Astrocyte (in vitro differentiated cells and primary cell): ENCODE results near the gene DRC7. TPM values are rescaled to one million over a fixed set of nuclear protein-coding genes. Genes with fewer than 3 reads are reported as not detected.

Experiments
- DNase-seq: peaks from one replicate; pipeline ENCODE4 v3.0.0-alpha.2; 2010; ENCODE audit warnings: low read depth
- FAIRE-seq: peaks from 2 replicates; lab custom pipeline; 2011; peaks lifted over from hg19 to GRCh38; lab: Jason Lieb, UNC
- H2AFZ ChIP-seq: 2 replicates; pipeline ENCODE4 v1.6.0; 2012; ENCODE audit warnings: low read depth, low read length, inconsistent platforms
- H3K27ac ChIP-seq: 2 replicates; pipeline ENCODE4 v1.5.1; 2011; ENCODE audit warnings: low read depth, low read length, inconsistent platforms
- H3K27me3 ChIP-seq: 2 replicates; pipeline ENCODE4 v1.6.0; 2011; ENCODE audit warnings: low read length, inconsistent platforms; ENCODE audit not compliant: insufficient read depth
- H3K36me3 ChIP-seq: 2 replicates; pipeline ENCODE4 v1.5.1; 2011; ENCODE audit warnings: low read length, inconsistent platforms; ENCODE audit not compliant: insufficient read depth
- H3K4me1 ChIP-seq: 2 replicates; pipeline ENCODE4 v1.5.1; 2011; ENCODE audit warnings: low read length, inconsistent platforms; ENCODE audit not compliant: insufficient read depth
- H3K4me2 ChIP-seq: 2 replicates; pipeline ENCODE4 v1.6.0; 2012; ENCODE audit warnings: low read length, inconsistent platforms
- H3K4me3 ChIP-seq: 2 replicates; pipeline ENCODE4 v1.5.1; 2011; ENCODE audit warnings: low read depth, mild to moderate bottlenecking, low read length, inconsistent platforms; ENCODE audit not compliant: insufficient read depth
- H3K79me2 ChIP-seq: 2 replicates; pipeline ENCODE4 v1.6.0; 2012; ENCODE audit warnings: mild to moderate bottlenecking, low read length, inconsistent platforms; ENCODE audit not compliant: insufficient read depth
- H3K9ac ChIP-seq: 2 replicates; pipeline ENCODE4 v1.6.0; 2012; ENCODE audit warnings: mild to moderate bottlenecking, low read length, inconsistent platforms
- H3K9me3 ChIP-seq: 2 replicates; pipeline ENCODE4 v1.5.1; 2012; ENCODE audit warnings: low read depth, mild to moderate bottlenecking, low read length, inconsistent platforms; ENCODE audit not compliant: insufficient read depth
- H4K20me1 ChIP-seq: 2 replicates; pipeline ENCODE4 v1.6.0; 2012; ENCODE audit warnings: low read length, inconsistent platforms; ENCODE audit not compliant: insufficient read depth
- H3K27ac Mint-ChIP-seq: one replicate; pipeline ENCODE4 v1.8.0; 2021; ENCODE audit warnings: mild to moderate bottlenecking, mixed read lengths; ENCODE audit not compliant: unreplicated experiment
- H3K27me3 Mint-ChIP-seq: one replicate; pipeline ENCODE4 v1.8.0; 2021; ENCODE audit warnings: low read depth, mixed read lengths; ENCODE audit not compliant: unreplicated experiment
- H3K36me3 Mint-ChIP-seq: one replicate; pipeline ENCODE4 v1.8.0; 2021; ENCODE audit warnings: low read depth, mixed read lengths; ENCODE audit not compliant: unreplicated experiment
- H3K4me1 Mint-ChIP-seq: one replicate; pipeline ENCODE4 v1.8.0; 2021; ENCODE audit warnings: low read depth, mixed read lengths; ENCODE audit not compliant: unreplicated experiment
- H3K4me3 Mint-ChIP-seq: one replicate; pipeline ENCODE4 v1.8.0; 2021; ENCODE audit warnings: mild to moderate bottlenecking, moderate library complexity, mixed read lengths; ENCODE audit not compliant: unreplicated experiment
- H3K9me3 Mint-ChIP-seq: one replicate; pipeline ENCODE4 v1.8.0; 2021; ENCODE audit warnings: mild to moderate bottlenecking, mixed read lengths; ENCODE audit not compliant: unreplicated experiment
- EZH2 ChIP-seq: IDR thresholded peaks from 2 replicates; pipeline ENCODE4 v1.6.1; 2012; ENCODE audit warnings: mild to moderate bottlenecking, low read length, inconsistent platforms; ENCODE audit not compliant: insufficient read depth
- total RNA-seq: library from RNA; stranded (reverse); gene quantifications from 2 replicates; pipeline ENCODE4 v1.2.1, GENCODE V29; 2021
- TF ChIP-seq, protein P1 (sequence below): IDR thresholded peaks from 2 replicates; pipeline ENCODE4 v1.5.1; 2011; ENCODE audit warnings: low read depth, mild to moderate bottlenecking, inconsistent platforms, low read length, moderate library complexity; ENCODE audit not compliant: insufficient read depth

The DRC7 gene
- total RNA-seq, 1 donor from 2014 or later: not detected

DNA sequence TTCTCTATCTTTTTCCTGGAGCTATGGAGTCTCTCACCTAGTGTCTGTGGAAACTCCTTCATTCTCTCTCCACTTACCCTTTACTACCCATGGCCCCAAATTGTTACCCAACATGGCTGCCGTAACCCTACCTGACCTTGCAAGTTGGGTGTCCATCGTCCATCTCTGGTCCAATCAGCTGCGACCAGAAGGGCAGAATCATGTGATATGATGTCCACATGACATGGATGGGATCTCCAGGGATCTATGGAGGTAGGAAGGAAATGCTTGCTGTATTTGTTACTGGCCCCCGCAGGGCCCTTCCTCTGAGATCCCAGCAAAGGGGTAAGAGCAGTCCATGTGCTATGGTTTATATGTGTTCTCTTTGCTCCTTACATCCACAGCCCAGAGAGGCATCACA is 8.0 kb upstream of the DRC7 start:
- no peak overlapping the region for H3K4me3 Mint-ChIP-seq
- DNase-seq: no peak
- Histone ChIP-seq H3K9ac (no peak overlapping the region), H3K27me3 (peaks cover 9% of the 10 kb centered on the region), H3K9me3 (no peaks in the 10 kb centered on the region), H3K4me2 (no peak overlapping the region), H3K36me3 (no peaks in the 10 kb centered on the region), H3K4me3 (no peak overlapping the region), H4K20me1 (no peaks in the 10 kb centered on the region), H3K27ac (no peak overlapping the region), H3K79me2 (no peaks in the 10 kb centered on the region), H3K4me1 (no peaks in the 10 kb centered on the region), H2AFZ (no peak overlapping the region)
- H3K27me3 Mint-ChIP-seq: peaks cover 44% of the 10 kb centered on the region
- no peak for FAIRE-seq
- TF ChIP-seq, protein P1, sequence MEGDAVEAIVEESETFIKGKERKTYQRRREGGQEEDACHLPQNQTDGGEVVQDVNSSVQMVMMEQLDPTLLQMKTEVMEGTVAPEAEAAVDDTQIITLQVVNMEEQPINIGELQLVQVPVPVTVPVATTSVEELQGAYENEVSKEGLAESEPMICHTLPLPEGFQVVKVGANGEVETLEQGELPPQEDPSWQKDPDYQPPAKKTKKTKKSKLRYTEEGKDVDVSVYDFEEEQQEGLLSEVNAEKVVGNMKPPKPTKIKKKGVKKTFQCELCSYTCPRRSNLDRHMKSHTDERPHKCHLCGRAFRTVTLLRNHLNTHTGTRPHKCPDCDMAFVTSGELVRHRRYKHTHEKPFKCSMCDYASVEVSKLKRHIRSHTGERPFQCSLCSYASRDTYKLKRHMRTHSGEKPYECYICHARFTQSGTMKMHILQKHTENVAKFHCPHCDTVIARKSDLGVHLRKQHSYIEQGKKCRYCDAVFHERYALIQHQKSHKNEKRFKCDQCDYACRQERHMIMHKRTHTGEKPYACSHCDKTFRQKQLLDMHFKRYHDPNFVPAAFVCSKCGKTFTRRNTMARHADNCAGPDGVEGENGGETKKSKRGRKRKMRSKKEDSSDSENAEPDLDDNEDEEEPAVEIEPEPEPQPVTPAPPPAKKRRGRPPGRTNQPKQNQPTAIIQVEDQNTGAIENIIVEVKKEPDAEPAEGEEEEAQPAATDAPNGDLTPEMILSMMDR: no peak
- TF ChIP-seq EZH2: no peak
- peaks cover 9% of the 10 kb centered on the region for H3K9me3 Mint-ChIP-seq
- no peaks in the 10 kb centered on the region for H3K4me1 Mint-ChIP-seq
- no peaks in the 10 kb centered on the region for H3K36me3 Mint-ChIP-seq
- H3K27ac Mint-ChIP-seq: no peak overlapping the region

DNA sequence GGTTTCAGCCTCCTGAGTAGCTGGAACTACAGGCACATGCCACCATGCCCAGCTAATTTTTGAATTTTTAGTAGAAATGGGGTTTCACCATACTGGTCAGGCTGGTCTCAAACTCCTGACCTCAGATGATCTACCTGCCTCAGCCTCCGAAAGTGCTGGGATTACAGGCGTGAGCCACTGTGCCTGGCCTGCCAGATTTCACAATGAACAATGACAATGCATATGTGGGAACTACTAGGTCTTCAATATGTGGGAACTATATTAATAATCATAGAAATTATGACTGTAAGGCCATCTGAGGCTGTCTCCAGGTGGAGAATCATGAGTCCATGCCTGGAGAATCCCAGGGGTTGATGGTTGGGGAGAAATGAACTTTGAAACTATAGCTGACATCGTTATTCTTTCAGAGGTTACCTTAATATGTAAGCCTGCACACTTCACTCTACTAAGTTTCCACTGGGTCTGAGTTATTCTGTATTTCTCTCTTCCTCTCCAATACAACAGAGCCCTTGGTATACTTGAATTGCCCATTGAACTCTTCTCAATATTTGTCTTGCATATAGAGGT is 7.2 kb upstream of the DRC7 start:
- Histone ChIP-seq H3K4me3 (no peak overlapping the region), H3K4me1 (no peaks in the 10 kb centered on the region), H3K27ac (no peak overlapping the region), H3K27me3 (peaks cover 9% of the 10 kb centered on the region), H3K9me3 (no peaks in the 10 kb centered on the region), H3K9ac (no peak overlapping the region), H3K79me2 (no peaks in the 10 kb centered on the region), H3K4me2 (no peak overlapping the region), H3K36me3 (no peaks in the 10 kb centered on the region), H4K20me1 (no peaks in the 10 kb centered on the region), H2AFZ (no peak overlapping the region)
- DNase-seq (no peak), FAIRE-seq (no peak)
- Mint-ChIP-seq H3K4me3 (no peak overlapping the region), H3K9me3 (peaks cover 9% of the 10 kb centered on the region), H3K4me1 (no peaks in the 10 kb centered on the region), H3K36me3 (no peaks in the 10 kb centered on the region), H3K27me3 (peaks cover 49% of the 10 kb centered on the region), H3K27ac (no peak overlapping the region)
- TF ChIP-seq EZH2: no peak
- TF ChIP-seq, protein P1: no peak

DNA sequence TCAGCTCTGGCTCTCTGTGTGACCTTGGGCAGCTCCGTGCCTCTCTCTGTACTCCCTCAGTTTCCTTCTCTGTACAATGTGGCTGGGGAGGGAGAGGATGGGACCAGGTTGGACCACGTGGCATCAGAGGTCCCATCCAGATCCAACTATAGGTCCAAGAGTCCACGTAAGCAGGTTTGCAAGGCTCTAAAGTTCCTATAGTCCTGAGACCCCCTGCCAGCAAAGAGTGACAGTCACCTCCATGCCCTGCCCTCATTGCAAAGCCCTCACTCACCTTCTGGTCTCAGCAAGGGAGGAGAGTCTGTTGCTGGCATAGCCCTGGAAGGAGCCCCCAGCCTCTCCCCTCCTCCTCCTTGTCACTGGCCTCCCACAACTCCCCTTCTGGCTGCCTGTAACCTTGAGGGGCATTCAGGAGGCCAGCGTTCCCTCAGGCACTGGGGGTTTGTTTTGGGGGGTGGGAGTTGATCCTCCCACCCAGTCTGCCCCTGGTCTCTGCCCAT is 6.1 kb upstream of the DRC7 start:
- H3K9me3 Mint-ChIP-seq: peaks cover 9% of the 10 kb centered on the region
- no peak for TF ChIP-seq EZH2
- TF ChIP-seq, protein P1: no peak
- H3K4me1 Mint-ChIP-seq: no peaks in the 10 kb centered on the region
- Histone ChIP-seq H2AFZ (no peak overlapping the region), H3K79me2 (no peaks in the 10 kb centered on the region), H3K27me3 (peaks cover 9% of the 10 kb centered on the region), H3K4me1 (no peaks in the 10 kb centered on the region), H3K27ac (no peak overlapping the region), H3K36me3 (no peaks in the 10 kb centered on the region), H3K4me3 (no peak overlapping the region), H3K4me2 (no peak overlapping the region), H3K9me3 (no peaks in the 10 kb centered on the region), H4K20me1 (no peaks in the 10 kb centered on the region), H3K9ac (no peak overlapping the region)
- DNase-seq (no peak), FAIRE-seq (no peak)
- no peak overlapping the region for H3K27ac Mint-ChIP-seq
- H3K4me3 Mint-ChIP-seq: no peak overlapping the region
- peaks cover 54% of the 10 kb centered on the region for H3K27me3 Mint-ChIP-seq
- H3K36me3 Mint-ChIP-seq: no peaks in the 10 kb centered on the region
